Measurements from ENCODE around the gene HSBP1. TPM values are rescaled to one million over a fixed set of nuclear protein-coding genes. Genes with fewer than 3 reads are reported as not detected.
A peak's percentile ranks its signal among the peaks of the same experiment; 100 is the strongest.

HSBP1 gene
- total RNA-seq, 1 experiment from 2014 or later: 235 TPM

- peaks cover 23% of the 10 kb centered on the region for H3K4me1 Mint-ChIP-seq (ENCODE audit: low read depth, unreplicated experiment)
- BruUV-seq (replicated peaks): no TSS peak
- peaks cover 18% of the 10 kb centered on the region for H3K4me1 ChIP-seq
- H3K27me3 Mint-ChIP-seq (ENCODE audit: insufficient read depth, unreplicated experiment): no peaks in the 10 kb centered on the region
- no peak overlapping the region for H3K4me3 ChIP-seq (ENCODE audit: low read depth, low read length)
- ChIA-PET CTCF (no interaction called here), POLR2A (no interaction called here)
- H3K9me3 Mint-ChIP-seq (ENCODE audit: unreplicated experiment): no peaks in the 10 kb centered on the region
- no peak for TF ChIP-seq CTCF (IDR thresholded peaks at IDR 0.05; ENCODE audit: insufficient read depth in 1 of 2, low read depth in 1 of 2, low read length in 1 of 2, severe bottlenecking in 1 of 2, unreplicated experiment in 1 of 2)
- H3K36me3 ChIP-seq (ENCODE audit: control insufficient read depth, insufficient read depth, low read length): no peaks in the 10 kb centered on the region
- H3K4me3 Mint-ChIP-seq (ENCODE audit: unreplicated experiment): no peak overlapping the region
- H3K36me3 Mint-ChIP-seq (ENCODE audit: insufficient read depth, unreplicated experiment): peaks cover 52% of the 10 kb centered on the region
- H3K27me3 ChIP-seq (replicated peaks; ENCODE audit: control insufficient read depth, insufficient read depth, low read length): no peaks in the 10 kb centered on the region
- DNase-seq: no peak
- H3K27ac Mint-ChIP-seq (ENCODE audit: unreplicated experiment): no peak overlapping the region
- intact Hi-C loops (cut with micrococcal nuclease; ENCODE audit: unreplicated experiment): no loop called here
- no peaks in the 10 kb centered on the region for H3K9me3 ChIP-seq
Measured at GRCh38 chr16:83810901-83811300, 3.1 kb downstream of the HSBP1 start.

DNA sequence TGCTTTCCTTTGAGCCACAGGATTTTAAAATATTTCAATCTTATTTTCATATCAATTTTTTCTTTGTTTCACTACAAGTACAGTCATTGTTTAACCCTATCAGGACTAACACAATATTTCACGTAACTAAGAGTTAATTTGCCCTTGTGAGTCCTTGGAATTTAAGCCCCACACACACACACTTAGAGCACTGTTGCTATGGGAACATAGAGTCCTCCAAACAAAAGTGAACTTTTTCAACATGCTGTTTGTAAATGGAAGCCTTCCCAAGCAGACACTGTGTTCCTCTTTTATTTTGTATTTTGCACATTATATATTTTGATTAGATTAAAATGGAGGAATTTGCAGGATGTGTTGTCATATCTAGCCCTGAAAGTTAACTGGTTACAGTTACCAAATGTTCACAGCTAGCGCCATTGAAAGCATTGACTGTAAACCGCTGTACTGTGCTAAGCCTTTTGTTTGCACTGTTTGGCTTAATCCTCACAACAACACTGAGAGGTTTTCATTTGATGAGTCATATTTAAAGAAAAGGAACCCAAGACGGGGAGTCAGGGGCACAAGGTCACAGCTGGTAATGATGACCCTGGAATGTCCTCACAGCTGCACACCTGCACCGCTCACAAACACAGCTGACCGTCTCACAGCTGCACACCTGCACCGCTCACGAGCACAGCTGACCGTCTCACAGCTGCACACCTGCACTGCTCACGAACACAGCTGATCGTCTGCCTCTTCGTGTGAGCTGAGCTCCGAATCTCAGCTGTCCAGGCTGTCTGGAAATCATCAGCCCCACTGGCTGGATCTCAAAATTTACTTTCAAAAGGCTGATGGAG is 6.3 kb downstream of the HSBP1 start:
- no peak overlapping the region for H3K4me3 ChIP-seq (ENCODE audit: low read depth, low read length)
- POLR2A ChIA-PET: interaction anchor here (0.5 kb wide), 1 partner anchor 265 kb away, joined by 4 read pairs; no protein-coding TSS in a partner anchor
- H3K36me3 ChIP-seq (ENCODE audit: control insufficient read depth, insufficient read depth, low read length): no peaks in the 10 kb centered on the region
- peaks cover 38% of the 10 kb centered on the region for H3K36me3 Mint-ChIP-seq (ENCODE audit: insufficient read depth, unreplicated experiment)
- CTCF ChIA-PET: interaction anchor here (0.6 to 1.1 kb wide), 2 partner anchors 12 to 56 kb away, joined by 4 to 5 read pairs; no protein-coding TSS in a partner anchor
- peaks cover 15% of the 10 kb centered on the region for H3K4me1 ChIP-seq
- H3K4me3 Mint-ChIP-seq (ENCODE audit: unreplicated experiment): peak overlapping the region; percentile 19
- BruUV-seq (replicated peaks): no TSS peak
- peak; percentile 73 to 77 for DNase-seq
- no peaks in the 10 kb centered on the region for H3K27me3 ChIP-seq (replicated peaks; ENCODE audit: control insufficient read depth, insufficient read depth, low read length)
- H3K9me3 ChIP-seq: no peaks in the 10 kb centered on the region
- H3K9me3 Mint-ChIP-seq (ENCODE audit: unreplicated experiment): no peaks in the 10 kb centered on the region
- peak overlapping the region; percentile 72 for H3K27ac Mint-ChIP-seq (ENCODE audit: unreplicated experiment)
- intact Hi-C loops (cut with micrococcal nuclease; ENCODE audit: unreplicated experiment): no loop called here
- no peaks in the 10 kb centered on the region for H3K27me3 Mint-ChIP-seq (ENCODE audit: insufficient read depth, unreplicated experiment)
- peaks cover 14% of the 10 kb centered on the region for H3K4me1 Mint-ChIP-seq (ENCODE audit: low read depth, unreplicated experiment)
- TF ChIP-seq CTCF (IDR thresholded peaks at IDR 0.05; ENCODE audit: insufficient read depth in 1 of 2, low read depth in 1 of 2, low read length in 1 of 2, severe bottlenecking in 1 of 2, unreplicated experiment in 1 of 2): no peak

DNA sequence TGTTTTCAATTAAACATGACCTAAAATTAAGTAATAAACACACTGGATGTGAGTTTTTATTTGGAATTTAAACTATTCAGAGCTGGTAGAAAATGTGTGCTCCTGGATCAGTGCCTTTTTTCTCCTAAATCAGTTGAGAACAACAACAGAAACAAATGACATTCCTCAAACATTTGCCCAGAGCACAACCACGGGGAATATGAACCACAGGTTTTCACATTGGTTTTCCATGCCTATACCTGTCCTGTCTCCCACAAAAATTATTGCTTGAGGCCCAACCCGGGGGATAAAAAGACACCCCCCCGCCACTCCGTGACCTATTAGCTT is 6.8 kb downstream of the HSBP1 start:
- Mint-ChIP-seq H3K27me3 (ENCODE audit: insufficient read depth, unreplicated experiment) (no peaks in the 10 kb centered on the region), H3K36me3 (ENCODE audit: insufficient read depth, unreplicated experiment) (peaks cover 34% of the 10 kb centered on the region), H3K27ac (ENCODE audit: unreplicated experiment) (peak overlapping the region; percentile 72), H3K4me1 (ENCODE audit: low read depth, unreplicated experiment) (peaks cover 9% of the 10 kb centered on the region), H3K9me3 (ENCODE audit: unreplicated experiment) (no peaks in the 10 kb centered on the region), H3K4me3 (ENCODE audit: unreplicated experiment) (peak overlapping the region; percentile 19)
- ChIA-PET CTCF (interaction anchor here (1.1 kb wide), 1 partner anchor 12 kb away, joined by 5 read pairs; no protein-coding TSS in a partner anchor), POLR2A (no interaction called here)
- intact Hi-C loops (cut with micrococcal nuclease; ENCODE audit: unreplicated experiment): no loop called here
- no peaks in the 10 kb centered on the region for H3K27me3 ChIP-seq (replicated peaks; ENCODE audit: control insufficient read depth, insufficient read depth, low read length)
- TF ChIP-seq CTCF (IDR thresholded peaks at IDR 0.05; ENCODE audit: insufficient read depth in 1 of 2, low read depth in 1 of 2, low read length in 1 of 2, severe bottlenecking in 1 of 2, unreplicated experiment in 1 of 2): no peak
- H3K4me1 ChIP-seq: peaks cover 15% of the 10 kb centered on the region
- H3K36me3 ChIP-seq (ENCODE audit: control insufficient read depth, insufficient read depth, low read length): no peaks in the 10 kb centered on the region
- no peaks in the 10 kb centered on the region for H3K9me3 ChIP-seq
- no peak overlapping the region for H3K4me3 ChIP-seq (ENCODE audit: low read depth, low read length)
- DNase-seq: no peak
- BruUV-seq (replicated peaks): no TSS peak

Data from Caco-2 (cell line).